GM18867 (cell line): ENCODE data around the gene RTN4RL2.

ENCODE experiments used
- ATAC-seq: cut with Tn5 transposase; IDR thresholded peaks from one replicate; pipeline ENCODE4 v1.9.1; 2021; ENCODE audit warnings: mild to moderate bottlenecking, moderate library complexity; ENCODE audit not compliant: unreplicated experiment

The RTN4RL2 gene

DNA sequence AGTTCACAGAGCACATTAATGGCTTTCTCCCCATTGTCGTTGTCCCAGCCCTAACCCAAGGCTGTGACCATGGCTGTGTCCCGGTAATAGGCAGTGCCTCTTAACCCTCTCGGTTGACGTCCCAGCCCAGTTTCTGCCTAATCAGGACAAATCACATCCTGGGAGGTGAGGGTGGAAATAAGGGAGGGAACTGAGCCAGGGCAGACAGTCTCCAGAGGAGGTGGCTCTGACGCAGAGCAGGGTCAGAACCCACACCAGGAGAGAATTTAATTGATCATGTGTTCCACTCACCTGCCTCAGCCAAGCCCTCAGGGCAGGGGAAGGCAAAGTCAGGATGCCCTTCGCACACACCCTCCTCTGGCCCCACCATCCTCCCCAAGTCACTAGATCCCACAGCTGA lies 38.2 kb downstream of the RTN4RL2 start:
- ATAC-seq = no peak

DNA sequence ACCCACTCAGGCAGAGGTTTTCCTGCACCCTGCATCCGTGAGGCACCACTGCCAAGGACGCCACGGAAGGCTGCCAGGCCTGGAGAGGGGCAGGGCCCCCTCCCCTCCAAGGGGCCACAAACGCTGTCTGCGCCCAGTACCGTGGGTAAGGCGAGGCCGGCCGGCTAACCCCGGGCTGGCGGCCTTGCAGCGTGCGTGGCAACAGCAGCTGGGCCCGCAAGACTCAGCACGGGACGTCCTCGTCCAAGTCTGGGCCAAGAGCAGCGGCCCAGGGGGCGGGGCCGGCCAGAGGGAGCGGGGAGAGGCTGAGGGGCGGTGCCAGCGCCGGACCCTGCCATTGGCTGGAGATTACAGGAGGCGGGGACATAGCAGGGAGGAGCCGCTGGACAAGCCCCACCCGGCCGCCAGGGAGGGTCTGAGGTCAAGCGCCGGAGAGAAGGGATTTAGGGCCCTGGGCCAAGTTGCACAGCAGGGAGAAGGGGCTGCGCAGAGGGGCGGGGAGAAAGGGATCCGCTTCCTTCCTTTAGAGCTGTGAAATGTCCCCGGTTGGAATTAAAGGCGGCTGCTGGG lies 39.2 kb downstream of the RTN4RL2 start:
- peak; percentile 80 for ATAC-seq

DNA sequence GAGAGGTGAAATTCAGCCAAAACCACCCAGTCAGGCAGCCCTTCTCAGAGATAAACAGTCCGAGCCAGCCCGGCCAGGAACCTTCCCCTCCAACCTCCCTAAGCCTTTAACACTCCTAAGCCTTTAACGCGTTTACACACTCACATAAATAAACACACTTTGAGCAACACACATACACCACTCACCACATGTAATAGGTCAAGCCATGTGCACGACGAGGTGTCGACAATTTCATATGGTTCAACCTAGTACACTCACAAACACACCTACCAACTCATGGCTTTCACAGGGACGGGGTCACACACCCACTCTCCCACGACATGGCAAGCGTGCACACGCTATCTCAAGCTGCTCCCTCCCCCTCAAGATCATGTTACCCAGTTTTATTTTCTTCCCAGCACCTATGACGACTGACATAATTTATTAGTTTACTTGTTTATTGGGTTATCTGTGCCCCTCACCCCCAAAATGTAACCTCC lies 39.7 kb downstream of the RTN4RL2 start:
- ATAC-seq = no peak

DNA sequence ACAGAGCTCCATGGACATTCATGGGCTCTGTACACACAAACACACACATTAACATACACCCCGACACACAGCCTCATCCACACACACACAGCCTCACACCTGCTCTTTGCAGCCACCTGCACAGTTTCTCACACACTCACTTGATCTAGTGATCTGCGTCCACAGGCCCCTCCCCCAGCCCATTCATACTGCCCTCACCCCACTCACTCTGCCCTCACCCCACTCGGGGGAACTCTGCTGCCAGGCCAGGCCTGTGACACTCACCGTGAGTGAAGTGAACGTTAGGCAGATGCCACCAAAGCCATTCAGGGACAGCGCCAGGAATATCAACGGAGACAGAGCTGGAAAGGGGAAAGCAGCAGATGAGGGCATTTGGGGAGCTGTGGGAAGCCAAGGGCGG lies 40.2 kb downstream of the RTN4RL2 start:
- ATAC-seq = no peak

DNA sequence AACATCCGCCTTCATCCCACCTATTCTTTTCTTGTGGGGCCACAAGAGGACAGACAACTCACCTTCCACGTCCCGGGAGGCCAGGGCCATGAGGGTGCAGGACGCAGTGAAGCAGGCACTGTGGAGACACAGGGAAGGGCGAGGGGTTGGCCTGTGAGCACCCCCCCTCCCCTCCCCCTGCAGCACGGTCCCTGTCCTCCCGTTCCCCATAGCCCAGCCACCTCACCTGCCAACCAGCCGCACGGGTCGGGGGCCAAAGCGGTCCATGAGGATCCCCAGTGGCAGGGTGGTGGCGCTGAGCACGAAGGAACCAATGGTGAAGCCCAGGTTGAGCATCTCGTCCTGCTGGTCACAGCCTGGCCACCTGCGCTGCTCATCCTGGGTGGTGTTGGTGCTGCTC lies 40.6 kb downstream of the RTN4RL2 start:
- no peak for ATAC-seq

DNA sequence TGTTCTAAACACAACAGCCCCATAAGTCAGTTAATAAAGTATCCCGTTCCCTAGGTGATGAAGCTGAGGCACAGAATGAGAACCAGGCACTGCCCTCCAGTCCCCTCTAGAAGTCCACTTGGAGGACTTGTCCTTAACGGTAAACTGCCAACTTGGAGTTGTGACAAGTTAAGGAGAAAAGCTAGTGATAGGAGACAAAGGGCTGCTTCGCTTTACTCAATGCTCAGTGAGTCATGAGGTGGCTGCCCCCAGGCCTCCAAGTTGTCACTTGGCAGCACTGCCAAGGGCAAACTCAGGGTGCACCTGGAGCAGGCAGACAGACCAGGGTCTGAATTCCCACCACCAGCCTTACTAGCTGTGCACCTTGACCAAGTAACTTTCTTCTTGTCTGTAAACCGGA lies 41.6 kb downstream of the RTN4RL2 start:
- ATAC-seq = no peak

DNA sequence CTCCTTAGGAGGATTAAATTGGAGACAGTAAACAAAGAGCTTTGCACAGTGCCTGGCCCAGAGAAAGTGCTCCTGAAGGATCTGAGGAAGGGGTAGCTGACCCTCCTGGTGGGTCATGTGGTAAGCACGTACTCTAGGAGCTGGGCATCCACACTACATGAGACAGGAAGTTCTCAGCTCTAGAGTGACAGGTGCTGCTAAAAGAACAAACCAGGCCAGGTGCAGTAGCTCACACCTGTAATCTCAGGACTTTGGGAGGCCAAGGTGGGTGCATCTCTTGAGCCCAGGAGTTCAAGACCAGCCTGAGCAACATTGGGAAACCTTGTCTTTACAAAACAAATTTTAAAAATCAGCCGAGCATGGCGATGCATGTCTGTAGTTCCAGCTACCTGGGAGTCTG lies 42.0 kb downstream of the RTN4RL2 start:
- ATAC-seq = no peak

DNA sequence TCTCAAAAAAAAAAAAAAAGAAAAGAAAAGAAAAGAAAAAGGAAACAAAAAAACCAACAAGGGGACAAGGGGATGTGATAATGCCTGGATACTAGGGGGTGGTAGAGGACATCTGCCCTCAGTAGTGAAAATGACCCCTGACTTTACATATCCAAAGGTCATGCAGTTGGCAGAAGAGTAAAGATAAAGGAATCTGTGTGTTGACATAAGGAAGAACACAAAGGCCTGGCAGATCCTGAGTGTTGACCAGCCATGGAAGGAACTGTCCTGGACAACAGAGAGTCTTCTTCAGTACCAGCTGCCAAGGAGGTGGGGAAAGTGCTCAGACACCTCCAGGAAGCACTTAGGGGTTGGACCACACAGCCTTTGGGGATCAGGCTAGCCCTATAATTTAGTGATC lies 42.5 kb downstream of the RTN4RL2 start:
- ATAC-seq = no peak

DNA sequence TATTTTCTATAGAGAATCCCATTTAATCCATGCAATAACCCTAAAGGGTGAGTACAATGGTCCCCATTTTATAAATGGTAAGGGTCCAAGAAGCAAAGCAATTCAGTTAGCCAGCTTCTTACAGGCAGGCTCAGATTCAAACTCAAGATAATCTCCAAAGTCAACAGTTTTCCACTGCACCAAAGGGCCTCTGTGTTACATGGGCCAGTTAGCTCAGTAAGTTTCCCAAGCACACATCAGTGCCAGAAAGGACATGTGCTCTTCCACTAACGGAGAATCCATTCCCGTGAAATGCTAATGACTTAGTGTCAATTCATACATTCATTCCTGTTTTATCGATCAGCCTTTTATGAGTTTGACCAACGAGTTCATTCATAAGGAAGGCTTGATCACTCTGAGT lies 44.2 kb downstream of the RTN4RL2 start:
- ATAC-seq = no peak

DNA sequence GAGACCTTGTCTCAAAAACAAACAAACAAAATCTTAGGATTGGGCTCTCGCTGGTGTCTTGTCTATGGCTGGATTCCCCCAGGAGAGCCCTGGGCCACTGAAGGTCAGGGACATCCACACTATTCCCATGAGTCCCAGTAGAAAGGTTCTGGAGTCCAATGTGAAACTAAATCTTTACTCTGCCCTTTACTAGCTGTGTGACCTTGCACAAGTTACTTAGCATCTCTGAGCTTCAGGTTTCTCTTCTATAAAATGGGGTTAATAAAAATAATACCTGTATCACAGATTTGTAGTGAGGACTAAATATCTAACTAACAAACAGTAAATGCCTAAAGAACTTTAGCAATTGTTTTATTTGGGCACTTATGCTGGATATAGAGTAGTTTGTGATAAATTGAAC lies 46.2 kb downstream of the RTN4RL2 start:
- ATAC-seq = no peak

DNA sequence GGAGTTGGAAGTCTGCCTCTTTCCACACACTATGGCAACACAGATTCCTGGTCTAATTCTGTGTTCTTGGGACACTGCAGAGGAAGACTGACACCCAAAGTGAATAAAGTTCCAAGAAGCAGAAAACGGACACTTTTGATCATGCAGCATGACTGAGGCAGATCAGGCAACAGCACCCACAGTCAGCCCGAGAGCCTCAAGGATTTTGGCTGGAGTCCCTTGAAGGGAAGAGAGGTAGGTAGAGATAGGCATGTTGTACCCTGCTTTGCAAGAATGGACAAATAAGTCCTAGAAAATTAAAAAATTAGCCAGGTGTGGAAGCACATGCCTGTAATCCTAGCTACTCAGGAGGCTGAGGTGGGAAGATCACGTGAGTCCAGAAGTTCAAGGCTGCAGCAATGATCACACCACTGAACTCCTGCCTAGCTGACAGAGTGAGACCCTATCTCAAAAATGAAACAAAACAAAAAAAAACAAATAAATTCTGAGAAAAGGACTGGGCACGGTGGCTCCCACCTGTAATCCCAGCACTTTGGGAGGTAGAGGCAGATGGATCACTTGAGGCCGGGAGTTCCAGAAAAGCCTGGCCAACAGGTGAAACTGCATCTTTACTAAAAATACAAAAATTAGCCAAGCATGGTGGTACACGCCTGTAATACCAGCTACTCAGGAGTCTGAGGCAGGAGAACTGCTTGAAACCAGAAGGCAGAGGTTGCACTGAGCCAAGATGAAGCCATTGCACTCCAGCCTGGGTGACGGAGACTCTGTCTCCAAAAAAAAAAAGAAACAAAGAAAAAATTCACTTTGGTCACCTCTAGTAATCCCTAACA lies 48.2 kb downstream of the RTN4RL2 start:
- no peak for ATAC-seq

DNA sequence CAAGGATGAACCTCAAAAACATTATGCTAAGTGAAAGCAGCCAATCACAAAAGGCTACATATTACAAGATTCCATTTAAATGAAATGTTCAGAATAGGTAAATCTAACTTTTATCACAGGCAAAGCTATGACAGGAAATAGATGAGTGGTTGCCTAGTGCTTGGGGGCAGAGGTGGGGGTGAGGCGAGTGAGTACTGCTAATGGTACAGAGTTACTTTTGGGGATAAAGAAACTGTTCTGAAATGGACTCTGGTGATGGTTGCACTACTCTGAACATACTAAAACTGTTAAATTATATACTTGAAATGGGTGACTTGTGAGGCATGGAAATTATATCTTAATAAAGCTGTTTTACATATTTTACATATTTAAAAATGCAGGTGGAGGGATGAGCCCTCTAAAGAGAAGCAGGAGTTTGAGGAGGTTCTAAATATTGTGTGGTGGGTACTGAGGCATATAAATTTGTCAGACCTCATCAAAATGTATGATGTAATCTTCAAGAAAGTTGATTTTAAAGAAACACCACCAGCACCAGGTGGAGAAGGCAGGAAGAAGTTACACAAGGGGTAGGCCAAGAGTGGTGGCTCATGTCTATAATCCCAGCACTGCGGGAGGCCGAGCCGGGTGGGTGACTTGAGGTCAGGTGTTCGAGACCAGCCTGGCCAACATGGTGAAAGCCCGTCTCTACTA lies 51.6 kb downstream of the RTN4RL2 start:
- ATAC-seq = no peak

DNA sequence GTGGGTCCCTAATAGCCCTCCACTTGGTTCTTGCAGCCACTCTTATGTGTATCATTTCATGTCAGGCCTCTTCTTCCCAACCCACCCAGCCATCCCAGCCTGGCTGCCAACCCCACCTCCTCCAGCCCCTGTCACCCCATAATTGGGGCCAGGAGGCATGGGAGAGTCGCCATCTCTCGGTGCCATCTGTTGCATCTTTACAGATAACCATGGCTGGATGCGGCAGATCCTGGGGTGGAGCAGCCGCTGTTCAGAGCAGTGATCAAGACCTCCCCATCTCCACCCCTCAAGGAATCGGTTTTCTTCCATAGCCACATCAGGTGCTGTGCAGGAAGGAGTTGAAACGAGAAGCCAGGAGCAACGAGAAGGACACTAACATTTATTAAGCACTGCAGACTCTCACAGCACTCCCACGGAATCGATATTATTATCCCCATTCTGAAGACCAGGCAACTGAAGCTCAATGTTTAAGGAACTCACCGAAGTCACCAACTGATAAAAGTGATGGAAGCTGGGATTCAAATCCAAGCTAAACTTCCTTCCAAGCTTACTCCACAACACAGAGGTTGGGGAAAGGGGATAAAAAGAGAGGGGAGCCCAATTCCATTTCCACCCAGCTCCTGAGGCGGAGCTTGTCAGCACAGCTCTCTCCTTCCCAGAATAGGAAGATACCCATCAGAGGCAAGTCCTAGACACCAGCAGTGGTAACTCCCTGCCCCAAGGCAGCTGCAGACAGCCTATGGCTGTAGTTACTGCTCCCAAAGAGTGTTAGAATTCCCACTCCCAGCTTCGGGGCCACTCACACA lies 52.5 kb downstream of the RTN4RL2 start:
- no peak for ATAC-seq

DNA sequence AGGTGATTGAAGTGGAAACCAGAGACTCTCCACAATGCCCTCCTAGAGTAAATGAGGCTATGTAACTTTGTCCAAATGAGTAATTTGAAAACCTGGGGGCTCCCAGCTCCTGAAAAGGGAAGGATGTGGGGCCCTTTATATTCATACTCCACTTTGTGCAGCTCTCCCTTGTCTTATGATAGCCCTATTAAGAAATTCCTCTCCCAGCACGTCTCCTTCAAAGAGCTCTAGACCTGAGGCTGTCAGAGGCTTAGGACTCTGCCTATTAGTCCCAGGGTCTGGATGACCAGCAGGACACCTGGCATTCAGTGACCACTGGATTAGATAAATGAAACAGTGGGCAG lies 53.1 kb downstream of the RTN4RL2 start:
- ATAC-seq = no peak

DNA sequence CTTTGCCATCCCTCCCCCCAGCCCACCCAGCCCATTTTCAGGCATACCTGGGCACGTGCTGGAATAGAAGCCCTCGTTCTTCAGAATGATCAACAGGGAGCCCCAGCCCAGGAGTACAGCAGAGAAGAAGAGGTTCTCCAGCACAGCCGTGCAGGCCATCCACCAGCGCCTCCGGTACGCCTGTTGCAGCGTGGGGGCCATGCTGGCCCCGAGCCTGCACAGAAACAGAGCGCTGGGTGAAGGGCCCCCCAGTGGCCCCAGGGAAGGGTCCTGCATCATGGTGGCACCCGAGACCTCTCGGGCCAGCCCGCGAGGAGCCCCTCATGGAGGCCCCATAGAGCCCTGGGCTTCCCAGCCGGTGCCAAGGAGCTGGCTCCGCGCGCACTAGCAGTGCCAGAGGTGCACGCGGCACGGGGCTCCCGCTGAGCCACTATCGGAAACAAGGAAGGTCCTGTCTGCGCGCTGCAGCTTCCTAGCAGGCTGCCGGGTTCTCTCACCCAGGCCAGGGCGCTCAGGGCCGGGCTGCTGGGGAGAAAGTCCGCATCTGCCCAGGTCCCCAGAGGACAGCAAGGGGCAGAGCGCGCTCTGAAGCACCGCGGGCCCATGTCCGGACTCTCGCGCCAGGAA lies 53.7 kb downstream of the RTN4RL2 start:
- peak; percentile 37 for ATAC-seq

DNA sequence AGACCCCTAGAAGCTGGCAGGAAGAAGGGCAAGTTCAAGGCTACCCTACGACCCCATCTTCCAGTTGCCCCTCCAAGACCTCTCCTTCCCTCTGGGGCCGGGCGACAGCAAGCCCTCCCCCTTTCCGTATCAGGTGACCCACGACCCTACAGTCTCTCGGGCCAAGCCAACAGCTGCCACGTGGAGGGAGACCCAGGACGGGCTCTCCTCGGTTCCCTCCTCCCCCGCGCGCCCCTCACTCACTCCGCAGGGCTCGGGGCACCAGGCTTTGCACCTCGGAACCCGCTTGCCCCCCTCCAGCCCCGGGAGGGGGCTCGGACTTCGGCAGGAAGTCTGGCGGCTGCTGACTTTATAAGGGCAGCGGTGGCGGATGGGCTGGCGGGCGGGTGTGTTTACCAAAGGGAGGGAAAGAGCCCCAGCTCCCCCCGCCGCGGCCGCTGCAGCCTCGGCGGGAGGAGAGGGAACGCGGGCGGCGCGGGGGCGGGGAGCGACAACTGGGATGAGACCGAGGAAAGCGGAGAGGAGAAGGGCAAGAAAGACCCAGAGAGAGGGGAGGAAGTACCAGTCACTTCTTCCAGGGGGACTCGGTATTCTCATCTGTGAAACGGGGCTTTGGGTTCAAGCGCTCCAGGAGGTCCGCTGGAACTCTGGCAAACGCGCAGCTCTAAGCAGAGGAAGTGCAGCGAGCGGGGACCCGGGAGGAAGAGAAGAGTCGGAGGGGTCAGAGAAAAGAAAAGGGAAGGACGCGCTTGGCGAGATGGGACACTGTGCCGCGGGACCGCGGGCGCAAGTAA lies 54.4 kb downstream of the RTN4RL2 start:
- peak; percentile 39 for ATAC-seq

DNA sequence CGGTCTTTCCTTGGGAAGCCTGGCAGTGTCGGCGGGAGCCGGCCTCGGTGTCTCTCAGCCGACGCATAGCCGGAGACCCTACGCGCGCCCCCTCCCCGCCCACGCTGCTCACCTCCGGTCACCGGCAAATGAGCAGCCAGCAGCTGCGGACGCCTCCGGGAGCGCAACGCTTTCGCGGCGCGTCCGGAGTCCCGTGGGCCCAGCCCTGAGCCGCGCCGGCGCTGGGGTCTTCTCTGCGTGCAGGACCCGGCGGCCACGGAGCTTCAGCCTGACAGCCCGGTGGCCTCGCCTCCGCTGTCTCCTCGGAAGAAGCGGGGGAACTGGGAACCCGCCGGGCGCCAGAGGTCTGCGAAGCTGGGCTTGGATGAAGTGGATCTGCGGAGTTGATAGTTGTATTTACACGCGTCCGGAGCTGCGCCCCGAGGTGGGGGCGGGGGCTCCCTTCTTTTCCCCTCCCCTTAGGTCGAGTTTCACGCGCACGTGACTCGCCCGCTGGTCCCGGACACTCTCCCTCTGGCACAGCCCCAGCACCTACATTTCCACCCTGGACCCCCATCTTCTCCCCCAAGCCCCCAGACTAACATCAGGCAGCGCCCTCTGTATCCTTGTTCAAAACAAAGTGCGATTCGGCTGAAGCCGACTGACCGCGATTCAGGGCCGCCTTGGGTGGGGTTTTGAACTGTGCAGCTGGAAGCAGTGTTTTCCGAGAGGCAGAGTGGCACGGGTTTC lies 55.2 kb downstream of the RTN4RL2 start, which contains the start of gene SLC43A1:
Gene SLC43A1, minus strand, starts transcription at position 371 of the 729 bp plus-strand sequence. CDS start 1,591 bp downstream, outside the sequence.
- ATAC-seq = peak; percentile 49

DNA sequence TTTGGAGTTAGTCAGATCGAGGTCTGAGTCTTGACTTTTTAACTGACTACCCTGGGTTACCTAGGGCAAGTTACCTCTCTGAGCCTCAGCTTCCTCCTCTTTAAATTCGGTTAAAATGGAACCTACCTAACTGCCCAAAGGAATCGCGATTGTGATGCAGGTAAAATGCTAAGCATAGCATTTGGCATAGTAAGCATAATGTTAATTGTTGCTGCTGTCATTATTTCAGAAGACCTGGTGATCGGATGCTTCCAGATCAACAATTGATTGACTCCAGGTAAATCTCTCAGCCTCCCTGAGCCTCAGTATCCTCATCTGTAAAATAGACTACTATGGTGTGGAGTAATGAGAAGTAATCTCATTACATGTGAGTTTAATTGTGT lies 55.7 kb downstream of the RTN4RL2 start:
- no peak for ATAC-seq

DNA sequence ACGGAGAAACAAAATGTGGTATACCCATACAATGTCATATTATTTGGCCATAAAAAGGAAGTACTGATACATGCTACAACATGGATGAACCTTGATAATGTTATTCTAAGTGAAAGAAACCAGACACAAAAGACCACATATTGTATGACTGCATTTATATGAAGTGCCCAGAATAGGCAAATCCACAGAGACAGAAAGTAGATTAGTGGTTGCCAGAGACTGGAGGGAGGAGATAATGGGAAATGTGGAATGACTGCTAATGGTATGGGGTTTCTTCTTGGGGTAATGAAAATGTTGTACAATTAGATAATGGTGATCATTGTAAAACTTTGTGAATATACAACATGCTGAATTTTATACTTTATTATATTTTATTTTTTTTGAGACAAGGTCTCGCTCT lies 60.8 kb downstream of the RTN4RL2 start:
- no peak for ATAC-seq
